Ascending aorta (tissue), 2 donors: Measurements from ENCODE around the gene TSC22D3. TPM values are rescaled to one million over a fixed set of nuclear protein-coding genes. Genes with fewer than 3 reads are reported as not detected.

ENCODE experiments used
- DNase-seq, 2 donors: peaks; one replicate each; pipeline ENCODE4 v3.0.0-alpha.2; 2019; ENCODE audit warnings: low spot score in 2 of 2
- H3K27ac ChIP-seq, 2 donors: fragments of 200-600 bp; sonication (generic); one replicate each; pipeline ENCODE4 v1.5.1; 2016 to 2017; ENCODE audit warnings: mild to moderate bottlenecking in 1 of 2
- H3K27me3 ChIP-seq: fragments of 200-600 bp; sonication (generic); one replicate; pipeline ENCODE4 v1.5.1; 2017
- H3K36me3 ChIP-seq, 2 donors: fragments of 200-600 bp; sonication (generic); one replicate each; pipeline ENCODE4 v1.5.1; 2016
- H3K4me1 ChIP-seq, 2 donors: fragments of 200-600 bp; sonication (generic); one replicate each; pipeline ENCODE4 v1.5.1; 2016 to 2017; ENCODE audit warnings: mild to moderate bottlenecking in 1 of 2
- H3K4me3 ChIP-seq, 2 donors: fragments of 200-600 bp; sonication (generic); one replicate each; pipeline ENCODE4 v1.5.1; 2016 to 2017; ENCODE audit warnings: mild to moderate bottlenecking in 1 of 2
- H3K9me3 ChIP-seq, 2 donors: fragments of 200-600 bp; sonication (generic); one replicate each; pipeline ENCODE4 v1.5.1; 2016
- intact Hi-C: fragments of 100-400 bp; cut with DNase I; formaldehyde crosslinking; loops from one replicate; pipeline ENCODE4 v1.15.1; 2023
- total RNA-seq: library from RNA; depleted of rRNA; stranded (reverse); fragments of >200 nt; gene quantifications from one replicate; pipeline ENCODE4 v1.1.0, GENCODE V29; 2016
- TF ChIP-seq, protein P1 (sequence below), 3 experiments: fragments of 200-600 bp in 2 of 3; fragments of 450-650 bp in 1 of 3; sonication (generic) in 2 of 3; IDR thresholded peaks; one replicate each; pipeline ENCODE4 v1.5.1; 2016 to 2019; ENCODE audit warnings: antibody characterized with exemption in 3 of 3, mild to moderate bottlenecking in 1 of 3, moderate library complexity in 1 of 3

The TSC22D3 gene
- total RNA-seq, 1 donor from 2014 or later: 630 TPM

DNA sequence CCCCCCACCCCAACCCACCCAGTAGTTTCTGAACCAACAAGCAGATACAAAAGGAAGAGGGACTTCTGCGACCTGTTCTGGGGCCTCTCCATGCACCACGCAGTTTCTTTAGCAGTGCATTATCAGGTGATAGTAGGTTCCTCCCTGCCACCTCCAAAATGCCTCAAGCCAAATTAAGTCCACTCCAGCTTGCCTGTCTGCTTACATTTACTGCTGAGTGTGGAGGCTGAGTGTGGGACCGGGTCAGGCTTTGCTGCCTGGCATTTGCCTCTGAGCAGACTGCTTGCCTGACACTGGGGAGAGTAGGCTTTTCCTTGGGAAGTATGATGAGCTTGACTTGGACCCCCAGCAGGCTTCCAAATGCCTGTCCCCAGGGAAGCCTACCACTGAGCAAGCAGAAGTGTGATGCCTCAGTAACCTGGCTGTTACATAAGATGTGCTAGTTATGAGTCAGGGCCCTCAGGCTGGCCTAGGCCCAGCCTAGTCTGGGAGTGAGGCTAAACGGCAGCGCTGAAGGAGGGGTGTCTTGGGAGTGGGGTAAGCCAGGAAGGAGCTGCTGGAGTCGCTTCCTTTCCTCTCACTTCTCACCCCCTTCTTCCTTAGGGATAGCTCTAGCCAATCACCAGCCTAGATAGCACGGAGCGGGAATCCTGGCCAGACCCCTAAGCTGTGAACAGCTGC lies 9.0 kb downstream of the TSC22D3 start:
- Histone ChIP-seq H3K9me3 (no peaks in the 10 kb centered on the region), H3K4me3 (no peak overlapping the region), H3K36me3 (no peaks in the 10 kb centered on the region), H3K27me3 (no peaks in the 10 kb centered on the region), H3K27ac (peak overlapping the region in 1 of 2 donors; percentile 23), H3K4me1 (no peaks in the 10 kb centered on the region)
- intact Hi-C loops: no loop called here
- DNase-seq: peak in 1 of 2 donors; percentile 72
- TF ChIP-seq, protein P1, sequence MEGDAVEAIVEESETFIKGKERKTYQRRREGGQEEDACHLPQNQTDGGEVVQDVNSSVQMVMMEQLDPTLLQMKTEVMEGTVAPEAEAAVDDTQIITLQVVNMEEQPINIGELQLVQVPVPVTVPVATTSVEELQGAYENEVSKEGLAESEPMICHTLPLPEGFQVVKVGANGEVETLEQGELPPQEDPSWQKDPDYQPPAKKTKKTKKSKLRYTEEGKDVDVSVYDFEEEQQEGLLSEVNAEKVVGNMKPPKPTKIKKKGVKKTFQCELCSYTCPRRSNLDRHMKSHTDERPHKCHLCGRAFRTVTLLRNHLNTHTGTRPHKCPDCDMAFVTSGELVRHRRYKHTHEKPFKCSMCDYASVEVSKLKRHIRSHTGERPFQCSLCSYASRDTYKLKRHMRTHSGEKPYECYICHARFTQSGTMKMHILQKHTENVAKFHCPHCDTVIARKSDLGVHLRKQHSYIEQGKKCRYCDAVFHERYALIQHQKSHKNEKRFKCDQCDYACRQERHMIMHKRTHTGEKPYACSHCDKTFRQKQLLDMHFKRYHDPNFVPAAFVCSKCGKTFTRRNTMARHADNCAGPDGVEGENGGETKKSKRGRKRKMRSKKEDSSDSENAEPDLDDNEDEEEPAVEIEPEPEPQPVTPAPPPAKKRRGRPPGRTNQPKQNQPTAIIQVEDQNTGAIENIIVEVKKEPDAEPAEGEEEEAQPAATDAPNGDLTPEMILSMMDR (IDR thresholded peaks at IDR 0.05): no peak

- Histone ChIP-seq H3K27ac (no peak overlapping the region), H3K4me3 (no peak overlapping the region), H3K27me3 (no peaks in the 10 kb centered on the region), H3K36me3 (no peaks in the 10 kb centered on the region), H3K4me1 (no peaks in the 10 kb centered on the region), H3K9me3 (no peaks in the 10 kb centered on the region)
- intact Hi-C loops: no loop called here
- no peak for DNase-seq
- TF ChIP-seq, protein P1 (IDR thresholded peaks at IDR 0.05): no peak
Measured at GRCh38 chrX:107764845-107765608, 10.6 kb downstream of the TSC22D3 start.

DNA sequence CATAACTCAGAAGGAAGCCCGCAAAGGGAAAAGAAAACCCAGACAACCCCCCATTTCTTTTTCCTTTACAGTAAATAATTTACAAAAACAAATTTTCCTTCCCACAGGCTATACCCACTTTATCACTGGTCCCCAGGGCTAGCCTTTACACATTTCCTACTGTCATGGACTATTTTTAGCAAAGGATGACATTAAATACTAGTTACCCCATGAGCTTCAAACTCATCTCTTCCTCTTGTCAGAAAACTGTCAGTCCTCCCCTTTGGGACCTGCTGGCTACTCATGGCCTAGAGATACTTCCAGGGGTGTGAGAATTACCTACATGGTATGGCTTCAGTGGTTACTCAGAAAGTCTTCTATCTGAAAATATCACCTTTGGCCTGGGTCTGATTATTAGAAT lies 11.9 kb downstream of the TSC22D3 start:
- no peak overlapping the region for H3K27ac ChIP-seq
- no peaks in the 10 kb centered on the region for H3K27me3 ChIP-seq
- no peak overlapping the region for H3K4me3 ChIP-seq
- H3K4me1 ChIP-seq: peaks cover 0 to 2% of the 10 kb centered on the region in 2 donors
- no peaks in the 10 kb centered on the region for H3K9me3 ChIP-seq
- intact Hi-C loops: no loop called here
- TF ChIP-seq, protein P1 (IDR thresholded peaks at IDR 0.05): no peak
- no peak for DNase-seq
- no peaks in the 10 kb centered on the region for H3K36me3 ChIP-seq

- Histone ChIP-seq H3K4me1 (peaks cover 0 to 2% of the 10 kb centered on the region in 2 donors), H3K9me3 (no peaks in the 10 kb centered on the region), H3K4me3 (no peak overlapping the region), H3K36me3 (no peaks in the 10 kb centered on the region), H3K27me3 (no peaks in the 10 kb centered on the region), H3K27ac (peak overlapping the region in 1 of 2 donors; percentile 20)
- TF ChIP-seq, protein P1 (IDR thresholded peaks at IDR 0.05): no peak
- intact Hi-C loops: no loop called here
- no peak for DNase-seq
Measured at GRCh38 chrX:107760304-107761077, 15.1 kb downstream of the TSC22D3 start.

DNA sequence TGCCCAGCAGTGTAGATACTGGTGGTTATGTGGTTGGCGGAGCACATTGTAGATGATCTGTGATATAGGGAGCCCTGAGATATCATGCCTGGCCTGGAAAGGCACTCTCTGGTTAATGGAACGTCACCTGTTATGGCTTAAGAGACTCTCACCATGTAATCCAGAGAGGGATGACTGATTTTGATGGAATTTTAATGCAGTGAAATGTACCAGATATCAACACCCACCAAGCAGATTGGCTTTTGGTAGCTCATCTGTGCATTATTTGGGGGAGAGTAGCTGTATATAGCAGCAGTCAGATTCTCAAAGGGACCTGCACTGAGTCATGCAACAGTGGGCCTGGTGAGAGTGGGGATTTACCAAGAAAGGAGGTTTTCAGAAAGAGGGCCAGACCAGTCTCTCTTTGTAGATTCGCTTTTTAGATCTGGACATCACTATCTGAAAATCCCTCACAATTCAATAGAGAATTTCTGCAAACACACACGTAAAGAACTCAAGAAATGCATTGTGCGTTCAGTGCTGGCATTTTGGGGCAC lies 17.3 kb downstream of the TSC22D3 start:
- Histone ChIP-seq H3K9me3 (no peaks in the 10 kb centered on the region), H3K4me3 (no peak overlapping the region), H3K4me1 (peaks cover 0 to 2% of the 10 kb centered on the region in 2 donors), H3K36me3 (no peaks in the 10 kb centered on the region), H3K27me3 (no peaks in the 10 kb centered on the region), H3K27ac (no peak overlapping the region)
- TF ChIP-seq, protein P1 (IDR thresholded peaks at IDR 0.05): no peak
- no peak for DNase-seq
- intact Hi-C loops: no loop called here
